Dermis lymphatic vessel endothelial cell (primary cell): ENCODE measurements around the gene GPATCH3. TPM values are rescaled to one million over a fixed set of nuclear protein-coding genes. Genes with fewer than 3 reads are reported as not detected.

Source experiments
- total RNA-seq: library from RNA; depleted of rRNA; stranded (reverse); fragments of >200 nt; gene quantifications from 2 replicates; pipeline ENCODE4 v1.2.1, GENCODE V29; 2014

The GPATCH3 gene, protein sequence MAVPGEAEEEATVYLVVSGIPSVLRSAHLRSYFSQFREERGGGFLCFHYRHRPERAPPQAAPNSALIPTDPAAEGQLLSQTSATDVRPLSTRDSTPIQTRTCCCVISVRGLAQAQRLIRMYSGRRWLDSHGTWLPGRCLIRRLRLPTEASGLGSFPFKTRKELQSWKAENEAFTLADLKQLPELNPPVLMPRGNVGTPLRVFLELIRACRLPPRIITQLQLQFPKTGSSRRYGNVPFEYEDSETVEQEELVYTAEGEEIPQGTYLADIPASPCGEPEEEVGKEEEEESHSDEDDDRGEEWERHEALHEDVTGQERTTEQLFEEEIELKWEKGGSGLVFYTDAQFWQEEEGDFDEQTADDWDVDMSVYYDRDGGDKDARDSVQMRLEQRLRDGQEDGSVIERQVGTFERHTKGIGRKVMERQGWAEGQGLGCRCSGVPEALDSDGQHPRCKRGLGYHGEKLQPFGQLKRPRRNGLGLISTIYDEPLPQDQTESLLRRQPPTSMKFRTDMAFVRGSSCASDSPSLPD
- 10.1 and 11.3 TPM in 2 replicates for total RNA-seq

GRCh38 chr1:26900001-26900814 is at the start of gene GPATCH3:
Gene GPATCH3, minus strand, starts transcription at chr1:26900467. Its CDS starts 25 bp downstream, at chr1:26900442.

DNA sequence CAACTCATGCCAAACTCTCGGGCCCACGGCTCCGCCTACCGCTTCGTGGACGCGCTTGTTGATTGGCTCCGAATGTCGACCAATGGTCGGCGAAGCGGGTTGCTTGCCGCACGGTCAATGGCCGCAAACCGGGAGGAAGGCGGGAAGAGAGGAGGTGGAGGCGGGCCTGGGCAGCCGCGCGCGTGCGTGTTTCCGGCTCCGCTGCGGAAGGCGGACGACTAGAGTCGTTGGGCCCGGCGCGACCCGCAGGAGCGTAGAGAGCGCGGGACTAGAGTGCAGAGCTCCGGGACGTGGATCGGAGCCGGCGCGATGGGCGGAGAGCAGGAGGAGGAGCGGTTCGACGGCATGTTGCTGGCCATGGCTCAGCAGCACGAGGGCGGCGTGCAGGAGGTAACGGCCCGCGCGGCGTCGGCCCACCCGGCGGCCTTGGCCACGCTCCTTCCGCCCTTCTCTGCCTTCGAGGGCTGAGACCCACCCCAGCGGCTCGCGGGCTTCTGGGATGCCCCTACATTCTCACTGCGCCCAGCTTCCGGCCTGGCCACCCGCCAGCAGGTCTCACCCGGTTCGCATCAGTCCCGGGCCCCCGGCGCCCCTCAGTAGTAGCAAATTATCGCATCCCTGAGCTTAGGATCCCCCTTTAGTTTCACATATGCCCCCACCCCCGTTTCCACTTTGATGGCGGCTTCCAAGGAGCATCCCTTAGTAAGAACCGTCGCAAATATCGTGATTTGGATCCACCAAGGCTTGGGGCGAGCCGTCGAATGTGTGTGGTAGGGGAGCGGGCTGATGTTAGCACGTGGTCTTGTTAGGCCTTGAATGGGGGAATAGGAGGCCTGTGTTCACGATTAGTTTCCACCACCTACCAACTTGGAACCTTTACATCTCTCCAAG is 21.5 kb upstream of the GPATCH3 start, which contains the start of gene NUDC:
Gene NUDC (plus strand): TSS at position 204 of the 891 bp plus-strand sequence. CDS start 106 bp downstream, at position 310.

DNA sequence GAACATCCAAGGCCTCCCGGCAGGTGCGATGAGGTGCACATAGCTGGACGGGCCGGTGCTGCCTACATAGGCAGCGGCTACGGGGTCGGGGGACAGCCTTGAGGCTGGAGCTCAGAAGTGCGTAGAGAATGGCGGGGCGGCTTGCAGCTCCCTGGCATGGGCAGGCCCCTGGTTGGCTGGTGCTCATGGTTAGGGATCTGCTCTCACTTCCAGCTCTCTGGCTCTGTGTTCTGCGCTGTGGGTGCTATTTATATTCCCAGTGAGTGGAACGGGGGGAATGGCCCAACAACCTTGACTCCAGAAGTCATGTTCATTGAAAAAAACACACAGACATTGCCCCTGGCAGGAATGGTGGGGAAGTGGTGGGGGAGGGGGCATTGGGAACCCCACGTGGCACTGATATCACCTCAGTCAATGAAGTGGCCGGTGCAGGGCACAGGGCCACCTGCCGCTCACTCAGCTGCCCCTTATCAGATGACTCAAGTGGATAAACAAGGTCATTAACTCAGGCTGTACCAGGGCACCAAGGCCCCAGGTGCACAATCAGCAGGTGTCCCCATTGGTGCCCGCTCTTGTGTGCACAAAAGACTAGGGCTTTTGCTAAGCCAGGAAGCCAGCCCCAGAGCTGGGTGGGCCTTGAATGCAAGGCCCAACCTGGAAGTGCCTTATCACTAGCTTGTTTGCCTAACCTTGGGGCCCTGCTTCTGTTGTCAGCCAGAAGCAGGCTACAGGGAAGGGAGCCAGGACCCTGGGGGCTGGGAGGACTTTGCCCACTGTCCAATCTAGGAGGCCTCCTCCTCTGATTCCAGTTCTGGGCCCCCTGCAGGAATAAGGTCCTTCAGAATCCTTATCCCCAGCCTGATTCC is 13.7 kb upstream of the GPATCH3 start, which contains the start of gene NR0B2:
Gene NR0B2 (minus strand): TSS at position 222 of the 866 bp plus-strand sequence. CDS start 35 bp downstream, at position 187.

GRCh38 chr1:26889551-26890466 is 10.5 kb downstream of the GPATCH3 start, which contains the start of gene GPN2:
Gene GPN2, minus strand, starts transcription at chr1:26890283. Its CDS starts 187 bp downstream, at chr1:26890096.

GRCh38 chr1:26862781-26863684 is 37.2 kb downstream of the GPATCH3 start, which contains the start of gene SFN:
Gene SFN, plus strand, starts transcription at chr1:26863149. Its CDS starts 64 bp downstream, at chr1:26863213.

Other genes with a start within 250 kb of the GPATCH3 start
- 8.7 and 12.0 TPM in 2 replicates for gene ARID1A, start 204.5 kb downstream of the GPATCH3 start, total RNA-seq
- 7.2 and 8.3 TPM in 2 replicates for gene PIGV, start 112.5 kb downstream of the GPATCH3 start, total RNA-seq
- gene ZDHHC18, start 73.8 kb downstream of the GPATCH3 start, total RNA-seq = 3.7 and 4.5 TPM in 2 replicates
- 0.09 and 0.11 TPM in 2 replicates for gene SFN, start 37.3 kb downstream of the GPATCH3 start, total RNA-seq
- gene GPN2, start 10.2 kb downstream of the GPATCH3 start, total RNA-seq = 8.1 and 9.0 TPM in 2 replicates
- gene NR0B2, start 13.5 kb upstream of the GPATCH3 start, total RNA-seq = not detected in 2 replicates
- 14.6 and 15.1 TPM in 2 replicates for gene NUDC, start 21.3 kb upstream of the GPATCH3 start, total RNA-seq
- gene KDF1, start 60.0 kb upstream of the GPATCH3 start, total RNA-seq = not detected in 2 replicates
- gene TRNP1, start 93.2 kb upstream of the GPATCH3 start, total RNA-seq = 0.98 and 1.7 TPM in 2 replicates
- gene TENT5B, start 112.4 kb upstream of the GPATCH3 start, total RNA-seq = 0.09 and 0.11 TPM in 2 replicates